Measurements from ENCODE around the gene SLC12A5. TPM values are rescaled to one million over a fixed set of nuclear protein-coding genes. Genes with fewer than 3 reads are reported as not detected.

SLC12A5 gene
- total and polyA plus RNA-seq, 9 of the 15 experiments (the other 6 are each of a cell fraction or from before 2014, with no cell fraction given): 0.36 to 7.5 (median 2.1) TPM

DNA sequence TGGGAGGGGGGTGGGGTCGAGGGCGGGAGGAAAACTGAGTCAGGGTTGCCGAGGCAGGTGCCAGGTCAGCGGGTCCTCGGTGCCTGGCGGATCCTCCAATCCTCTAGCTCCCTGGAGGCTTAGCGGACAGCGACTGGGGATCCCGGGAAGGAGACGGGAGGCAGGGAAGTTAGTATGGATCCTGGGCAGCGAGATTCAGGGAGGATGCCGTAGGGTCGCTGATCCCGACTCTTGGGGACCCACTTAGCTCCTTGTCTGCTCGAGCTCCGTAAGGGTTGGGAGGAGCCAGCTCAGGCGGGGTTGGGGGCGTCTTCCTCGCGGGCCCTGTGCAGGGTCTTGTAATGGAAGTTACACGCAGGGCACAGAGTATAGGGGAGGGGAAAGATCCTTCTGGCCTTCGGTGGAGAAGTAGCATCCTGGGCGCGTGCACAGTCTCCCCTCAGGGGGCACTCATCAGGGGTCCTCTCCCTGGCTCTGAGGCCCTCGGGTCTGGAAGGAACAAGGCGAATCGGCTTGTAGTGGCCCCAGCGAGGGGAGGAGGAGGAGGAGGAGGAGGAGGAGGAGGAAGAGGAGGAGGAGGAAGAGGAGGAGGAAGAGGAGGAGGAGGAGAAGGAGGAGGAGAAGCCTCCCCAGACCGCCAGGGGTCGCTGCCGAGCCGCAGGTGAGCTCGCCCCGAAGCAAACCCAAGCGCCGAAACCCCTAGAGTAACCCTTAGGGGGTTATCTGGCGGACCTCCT, 6.4 kb upstream of the SLC12A5 start (continued):
- TF ChIP-seq ZNF140 (CRISPR knock-in tag; IDR thresholded peaks at IDR 0.05) (no peak), GTF2A2 (tag; IDR thresholded peaks at IDR 0.05) (no peak), MECOM (CRISPR knock-in tag; IDR thresholded peaks at IDR 0.05) (no peak), KDM1A (IDR thresholded peaks at IDR 0.05) (peak in 1 of 2 experiments; percentile 60; a peak in 1 of 4 replicates), CBX2 (IDR thresholded peaks at IDR 0.05; ENCODE audit: insufficient read depth, low read length, poor library complexity, severe bottlenecking) (no peak), JUND (IDR thresholded peaks at IDR 0.05; ENCODE audit: borderline replicate concordance, low read depth, low read length) (0 out of 2 replicates have a peak, but pooled peaks have one; percentile 4), JUND (tag; IDR thresholded peaks at IDR 0.05; ENCODE audit: borderline replicate concordance, low read depth, low read length) (no peak), SP1 (CRISPR knock-in tag; IDR thresholded peaks at IDR 0.05) (0 out of 2 replicates have a peak, but pooled peaks have one; percentile 20), NFRKB (IDR thresholded peaks at IDR 0.05; ENCODE audit: low read depth) (no peak), XRCC5 (IDR thresholded peaks at IDR 0.05; ENCODE audit: low read depth, low read length) (peak; percentile 86; the same call in 1 of the 2 replicates), EGR1 (conservative IDR thresholded peaks at IDR 0.05) (peak; percentile 33), KLF16 (IDR thresholded peaks at IDR 0.05) (0 out of 2 replicates have a peak, but pooled peaks have one; percentile 28), ZBTB7A (IDR thresholded peaks at IDR 0.05; ENCODE audit: borderline replicate concordance, control insufficient read depth, low read depth, low read length) (0 out of 2 replicates have a peak, but pooled peaks have one; percentile 4), WHSC1 (IDR thresholded peaks at IDR 0.05; ENCODE audit: low read length) (no peak), LEF1 (IDR thresholded peaks at IDR 0.05) (no peak), ZNF263 (CRISPR knock-in tag; IDR thresholded peaks at IDR 0.05; ENCODE audit: borderline replicate concordance) (peak; percentile 100)
- TF ChIP-seq, protein P1, sequence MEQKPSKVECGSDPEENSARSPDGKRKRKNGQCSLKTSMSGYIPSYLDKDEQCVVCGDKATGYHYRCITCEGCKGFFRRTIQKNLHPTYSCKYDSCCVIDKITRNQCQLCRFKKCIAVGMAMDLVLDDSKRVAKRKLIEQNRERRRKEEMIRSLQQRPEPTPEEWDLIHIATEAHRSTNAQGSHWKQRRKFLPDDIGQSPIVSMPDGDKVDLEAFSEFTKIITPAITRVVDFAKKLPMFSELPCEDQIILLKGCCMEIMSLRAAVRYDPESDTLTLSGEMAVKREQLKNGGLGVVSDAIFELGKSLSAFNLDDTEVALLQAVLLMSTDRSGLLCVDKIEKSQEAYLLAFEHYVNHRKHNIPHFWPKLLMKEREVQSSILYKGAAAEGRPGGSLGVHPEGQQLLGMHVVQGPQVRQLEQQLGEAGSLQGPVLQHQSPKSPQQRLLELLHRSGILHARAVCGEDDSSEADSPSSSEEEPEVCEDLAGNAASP (IDR thresholded peaks at IDR 0.05): no peak
- TF ChIP-seq, protein P2, sequence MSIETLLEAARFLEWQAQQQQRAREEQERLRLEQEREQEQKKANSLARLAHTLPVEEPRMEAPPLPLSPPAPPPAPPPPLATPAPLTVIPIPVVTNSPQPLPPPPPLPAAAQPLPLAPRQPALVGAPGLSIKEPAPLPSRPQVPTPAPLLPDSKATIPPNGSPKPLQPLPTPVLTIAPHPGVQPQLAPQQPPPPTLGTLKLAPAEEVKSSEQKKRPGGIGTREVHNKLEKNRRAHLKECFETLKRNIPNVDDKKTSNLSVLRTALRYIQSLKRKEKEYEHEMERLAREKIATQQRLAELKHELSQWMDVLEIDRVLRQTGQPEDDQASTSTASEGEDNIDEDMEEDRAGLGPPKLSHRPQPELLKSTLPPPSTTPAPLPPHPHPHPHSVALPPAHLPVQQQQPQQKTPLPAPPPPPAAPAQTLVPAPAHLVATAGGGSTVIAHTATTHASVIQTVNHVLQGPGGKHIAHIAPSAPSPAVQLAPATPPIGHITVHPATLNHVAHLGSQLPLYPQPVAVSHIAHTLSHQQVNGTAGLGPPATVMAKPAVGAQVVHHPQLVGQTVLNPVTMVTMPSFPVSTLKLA (conservative IDR thresholded peaks at IDR 0.05): 0 out of 4 replicates have a peak, but pooled peaks of 1 of the 2 experiments have one; percentile 41

Measured in K562 (cell line).